Stimulated activated CD8-positive, alpha-beta memory T cell treated with anti-CD3 and anti-CD28 coated beads, Interleukin-4, amount 100 ng/mL, for 48 hours (primary cell): ENCODE data around the gene SPG21.

Experiments used
- DNase-seq: peaks from one replicate; pipeline ENCODE4 v3.0.0-alpha.2; 2020

The SPG21 gene

DNA sequence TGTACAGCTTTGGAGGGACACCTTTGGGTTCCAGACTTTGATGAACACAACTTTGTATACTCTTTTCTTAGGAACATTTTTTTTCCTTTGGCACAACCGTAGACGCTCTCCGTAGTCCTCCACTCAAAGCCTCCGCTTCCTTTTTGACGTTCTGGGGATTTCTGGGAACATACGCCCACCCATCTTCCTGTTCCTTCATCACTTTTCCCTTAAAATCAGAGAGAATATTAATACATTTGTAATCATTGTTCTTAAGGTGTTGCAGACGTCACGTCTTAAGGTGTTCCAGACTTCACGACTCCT lies 405 bp upstream of the SPG21 start:
- DNase-seq = no peak

DNA sequence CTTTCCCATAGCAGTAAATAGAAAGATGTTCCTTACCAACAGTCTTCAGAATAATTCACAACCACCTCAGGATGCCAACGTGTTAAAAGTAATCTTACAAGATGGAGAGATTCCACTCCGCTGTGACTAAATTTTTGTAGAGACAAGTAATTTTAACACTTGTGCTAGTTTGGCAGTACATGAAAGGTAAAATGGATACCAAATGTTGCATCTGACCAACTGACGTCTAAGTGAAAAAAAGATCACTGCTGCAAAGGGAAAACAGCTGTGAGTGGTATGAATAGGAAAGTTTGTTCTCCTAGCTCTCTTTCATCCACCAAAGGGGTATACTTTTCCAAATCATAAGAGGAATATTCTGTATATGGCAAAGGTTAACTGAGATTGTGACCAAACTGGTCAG lies 2.6 kb downstream of the SPG21 start:
- no peak for DNase-seq

DNA sequence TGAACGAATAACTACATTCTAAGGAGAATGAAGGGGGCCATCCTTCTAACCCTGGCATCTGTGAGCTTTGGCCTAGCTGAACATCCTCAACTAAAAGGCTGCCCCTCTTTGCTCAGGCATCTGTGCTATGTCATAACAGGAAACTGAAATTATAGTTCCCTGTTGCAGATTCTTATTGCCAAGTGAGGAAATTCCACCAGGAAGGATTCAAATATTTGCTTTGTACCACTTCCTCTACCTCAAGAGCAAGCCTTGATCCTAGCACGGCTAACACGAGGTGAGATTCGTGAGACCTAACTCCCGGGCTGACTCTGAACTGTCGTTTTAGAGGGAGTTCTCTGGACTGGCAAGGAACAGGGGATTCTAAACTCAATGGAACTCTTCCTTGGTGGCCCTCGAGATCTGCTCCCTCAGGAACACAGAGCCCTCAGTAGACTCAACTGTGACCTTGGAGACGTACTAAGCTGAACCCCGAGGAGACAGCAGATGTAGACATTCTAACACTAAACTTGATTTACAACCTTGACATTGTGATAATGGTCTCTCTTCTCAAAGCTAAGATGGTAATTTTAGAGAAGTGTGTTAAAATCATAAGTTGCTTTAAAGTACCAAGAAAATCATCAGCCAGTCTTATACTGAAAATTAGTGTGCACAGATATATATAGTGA lies 4.2 kb downstream of the SPG21 start:
- no peak for DNase-seq

DNA sequence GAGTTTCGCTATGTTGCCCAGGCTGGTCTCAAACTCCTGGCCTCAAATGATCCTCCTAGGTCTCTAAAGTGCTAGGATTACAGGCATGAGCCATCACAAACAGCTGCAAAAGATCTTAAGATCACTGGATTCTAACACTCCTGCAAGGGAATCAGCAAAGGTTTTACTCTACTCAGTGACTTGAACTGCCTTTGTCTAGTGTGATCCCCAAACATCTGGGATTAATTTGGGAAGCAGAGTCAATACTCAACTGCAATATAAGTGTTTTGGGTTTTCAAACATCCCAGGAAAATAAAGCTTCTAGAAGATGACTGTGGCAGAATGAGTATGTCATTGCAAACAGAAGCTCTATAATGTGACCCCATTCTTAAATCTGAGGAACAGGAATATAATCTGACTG lies 7.2 kb downstream of the SPG21 start:
- DNase-seq = no peak

DNA sequence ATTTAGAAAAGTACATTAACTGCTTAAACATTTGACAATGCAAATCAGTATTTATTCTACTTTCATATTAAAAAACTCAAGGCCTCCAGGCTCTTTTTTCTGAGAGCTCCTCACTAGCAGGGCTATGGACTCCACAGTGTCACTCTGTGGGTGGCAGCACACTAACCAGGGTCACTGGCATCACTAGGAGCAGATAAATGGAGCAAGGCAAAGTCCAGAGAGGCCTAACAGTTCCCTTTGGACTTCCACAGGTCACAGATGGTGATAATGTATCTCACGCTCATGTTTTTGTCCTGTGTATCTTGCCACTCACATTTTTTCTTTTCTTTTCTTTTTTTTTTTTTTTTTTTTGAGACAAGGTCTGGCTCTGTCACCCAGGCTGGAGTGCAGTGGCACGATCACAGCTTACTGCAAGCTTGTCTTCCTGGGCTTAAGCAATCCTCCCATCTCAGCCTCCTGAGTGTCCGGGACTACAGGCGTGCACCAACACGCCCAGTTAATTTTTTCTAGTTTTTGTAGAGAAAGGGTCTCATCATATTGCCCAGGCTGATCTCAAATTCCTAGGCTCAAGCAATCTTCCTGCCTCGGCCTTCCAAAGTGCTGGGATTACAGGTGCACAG lies 7.8 kb downstream of the SPG21 start:
- no peak for DNase-seq

DNA sequence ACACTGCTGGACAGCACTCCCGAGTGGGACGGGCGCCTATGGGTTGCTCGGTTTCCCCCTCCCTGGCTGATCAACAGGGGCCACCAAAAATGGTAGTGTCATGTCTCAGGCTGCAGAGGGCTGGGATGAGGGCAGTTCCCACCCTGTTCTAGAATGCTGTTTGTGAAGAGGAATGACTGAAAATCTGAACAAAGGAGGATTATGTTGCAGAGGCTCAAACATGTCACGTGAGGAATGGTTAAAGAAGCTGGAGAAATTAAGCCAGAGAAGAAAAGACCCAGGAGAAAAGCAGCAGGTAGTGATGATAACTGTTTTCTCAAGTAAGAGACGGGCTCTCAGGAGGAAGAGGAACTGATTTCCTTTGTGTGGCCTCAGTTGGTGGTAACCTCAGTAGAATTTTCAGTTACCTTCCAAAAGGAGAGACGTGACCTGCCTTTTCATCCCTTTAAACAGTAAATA lies 10.4 kb downstream of the SPG21 start:
- no peak for DNase-seq

DNA sequence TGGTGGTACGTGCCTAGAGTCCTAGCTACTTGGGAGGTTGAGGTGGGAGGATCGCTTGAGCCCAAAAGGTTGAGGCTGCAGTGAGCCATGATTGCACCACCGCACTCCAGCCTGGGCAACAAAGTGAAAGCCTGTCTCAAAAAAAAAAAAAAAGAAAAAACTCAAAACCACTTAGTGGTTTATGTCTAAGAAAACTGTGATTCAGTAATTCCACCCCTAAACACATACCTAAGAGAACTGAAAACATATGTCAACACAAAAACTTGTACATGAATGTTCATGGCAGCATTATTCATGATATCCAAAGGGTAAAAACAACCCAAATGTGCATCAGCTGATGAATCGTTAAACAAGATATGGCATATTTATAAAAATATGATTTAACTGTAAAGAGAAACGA lies 14.3 kb downstream of the SPG21 start:
- DNase-seq = no peak

DNA sequence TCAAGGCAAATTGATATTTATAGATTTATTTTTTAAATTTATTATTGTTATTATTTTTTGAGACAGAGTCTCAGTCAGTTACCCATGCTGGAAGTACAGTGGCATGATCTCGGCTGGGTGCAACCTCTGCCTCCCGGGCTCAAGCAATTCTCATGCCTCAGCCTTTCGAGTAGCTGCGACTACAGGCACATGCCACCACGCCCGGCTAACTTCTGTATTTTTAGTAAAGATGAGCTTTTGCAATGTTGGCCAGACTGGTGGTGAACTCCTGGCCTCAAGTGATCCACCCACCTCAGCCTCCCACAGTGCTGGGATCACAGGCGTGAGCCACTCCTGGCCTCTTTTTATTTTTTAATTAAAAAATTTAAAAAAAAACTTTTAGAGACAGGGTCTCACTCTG lies 19.0 kb downstream of the SPG21 start:
- DNase-seq = no peak

DNA sequence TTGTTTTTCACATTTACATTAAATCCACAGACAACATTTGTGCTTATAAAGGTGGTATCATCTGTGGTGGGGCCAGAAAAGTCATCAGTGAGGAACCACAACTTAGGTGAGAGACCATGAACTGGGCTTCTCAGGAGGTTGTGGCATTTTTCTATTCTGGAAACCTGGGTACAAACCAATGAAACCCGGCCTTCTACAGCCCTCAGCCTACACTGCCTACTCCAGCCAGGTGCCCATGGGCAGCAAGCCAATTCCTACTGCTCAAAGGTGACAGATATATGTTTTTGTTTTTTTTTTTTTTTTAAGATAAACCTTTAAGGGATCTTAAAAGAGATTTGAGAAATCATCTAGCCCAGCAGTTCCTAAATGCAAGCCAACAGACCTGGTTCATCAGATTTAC lies 20.3 kb downstream of the SPG21 start:
- no peak for DNase-seq

DNA sequence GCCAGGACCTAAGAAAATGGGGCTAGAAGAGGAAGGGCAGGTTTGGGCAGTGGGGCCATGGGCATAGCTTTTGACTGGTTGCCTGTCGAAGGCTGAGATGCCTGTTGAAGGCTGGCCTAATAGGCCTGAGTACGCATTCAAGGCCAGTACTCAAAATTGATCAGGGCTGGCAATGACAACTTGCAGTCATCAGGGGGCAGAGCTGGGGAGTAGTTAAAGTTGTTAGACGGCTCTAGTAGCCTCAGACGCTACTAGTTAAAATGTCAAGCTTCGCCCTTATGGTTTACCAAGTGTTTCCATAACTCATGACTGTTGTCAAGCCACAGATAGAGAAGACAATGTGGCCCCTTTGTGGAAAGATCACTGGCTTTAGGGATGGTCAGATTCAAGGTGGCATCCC lies 28.7 kb downstream of the SPG21 start:
- no peak for DNase-seq

DNA sequence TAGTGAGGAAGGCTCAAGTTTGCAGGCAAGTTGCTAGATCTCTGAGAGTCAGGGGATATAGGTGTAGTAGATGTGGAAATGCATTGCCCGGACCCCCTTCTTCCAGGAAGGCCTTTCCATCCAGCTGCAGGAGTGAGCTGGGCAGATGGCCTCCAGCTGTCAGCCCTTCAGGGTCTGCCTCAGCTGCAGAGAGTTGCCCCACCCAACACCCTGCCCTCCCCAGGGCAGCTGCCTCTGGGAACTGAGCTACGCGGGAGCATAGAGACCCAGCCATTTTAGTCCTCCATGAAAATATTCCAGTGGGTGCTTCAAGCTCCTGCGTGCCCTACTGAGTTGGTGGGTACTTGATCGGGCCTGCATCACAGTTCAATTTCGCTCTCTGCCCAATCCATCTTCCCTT lies 29.6 kb downstream of the SPG21 start:
- no peak for DNase-seq

DNA sequence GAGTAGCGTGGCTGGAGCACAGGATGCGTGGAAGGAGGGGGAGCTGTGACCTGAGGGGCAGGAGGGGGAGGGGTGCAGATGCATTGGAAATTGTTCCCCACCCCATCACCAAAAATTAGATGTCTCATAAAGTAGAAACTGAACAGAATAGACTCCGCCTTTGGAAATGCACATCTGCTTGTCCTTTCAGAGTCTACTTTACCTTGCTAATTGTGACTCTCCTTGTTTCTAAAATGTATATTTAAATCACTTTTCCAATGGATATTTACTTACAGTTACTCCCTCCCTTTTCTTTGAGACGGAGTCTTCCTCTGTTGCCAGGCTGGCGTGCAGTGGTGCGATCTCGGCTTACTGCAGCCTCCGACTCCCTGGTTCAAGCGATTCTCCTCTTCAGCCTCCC lies 30.6 kb downstream of the SPG21 start:
- DNase-seq = no peak

DNA sequence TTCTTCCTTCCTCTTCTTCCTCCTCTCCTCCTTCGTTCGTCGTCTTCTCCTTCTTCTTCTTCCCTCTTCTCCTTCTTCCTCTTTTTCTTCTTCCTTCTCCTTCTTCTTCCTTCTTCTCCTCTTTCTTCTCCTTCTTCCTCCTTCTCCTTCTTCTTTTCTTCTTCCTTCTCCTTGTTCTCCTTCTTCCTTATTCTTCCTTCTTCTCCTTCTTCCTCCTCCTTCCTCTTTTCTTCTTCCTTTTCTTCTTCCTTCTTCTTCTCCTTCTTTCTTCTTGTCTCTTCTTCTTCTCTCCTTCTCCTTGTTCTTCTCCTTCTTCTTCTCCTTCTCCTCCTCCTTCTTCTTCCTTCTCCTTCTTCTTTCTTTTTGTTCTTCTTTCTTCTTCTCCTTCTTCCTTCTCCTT lies 35.3 kb downstream of the SPG21 start:
- DNase-seq = no peak

DNA sequence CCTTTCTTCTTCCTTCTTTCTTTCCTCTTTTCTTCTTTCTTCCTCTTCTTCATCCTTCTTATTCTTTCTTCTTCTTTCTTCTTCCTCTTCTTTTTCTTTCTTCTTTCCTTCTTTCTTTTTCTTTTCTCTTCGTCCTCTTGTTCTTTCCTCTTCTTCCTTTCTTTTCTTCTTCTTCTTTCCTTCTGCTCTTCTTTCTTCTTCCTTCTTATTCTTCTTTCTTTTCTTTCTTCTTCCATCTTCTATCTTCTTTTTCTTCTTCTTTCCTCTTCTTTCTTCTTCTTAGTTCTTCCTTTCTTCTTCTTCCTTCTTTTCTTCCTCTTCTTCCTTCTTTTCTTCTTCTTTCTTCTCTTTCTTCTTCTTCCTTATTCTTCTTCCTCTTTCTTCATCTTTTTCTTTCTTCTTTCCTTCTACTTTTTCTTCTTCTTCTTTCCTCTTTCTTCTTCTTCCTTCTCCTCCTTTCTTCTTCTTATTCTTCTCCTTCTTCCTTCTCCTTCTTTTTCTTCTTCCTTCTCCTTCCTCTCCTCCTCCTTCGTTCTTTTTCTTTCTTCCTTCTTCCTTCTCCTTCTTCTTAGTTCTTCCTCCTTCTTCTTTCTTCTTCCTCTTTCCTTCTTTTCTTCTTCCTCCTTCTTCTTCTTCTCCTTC lies 37.8 kb downstream of the SPG21 start:
- no peak for DNase-seq

DNA sequence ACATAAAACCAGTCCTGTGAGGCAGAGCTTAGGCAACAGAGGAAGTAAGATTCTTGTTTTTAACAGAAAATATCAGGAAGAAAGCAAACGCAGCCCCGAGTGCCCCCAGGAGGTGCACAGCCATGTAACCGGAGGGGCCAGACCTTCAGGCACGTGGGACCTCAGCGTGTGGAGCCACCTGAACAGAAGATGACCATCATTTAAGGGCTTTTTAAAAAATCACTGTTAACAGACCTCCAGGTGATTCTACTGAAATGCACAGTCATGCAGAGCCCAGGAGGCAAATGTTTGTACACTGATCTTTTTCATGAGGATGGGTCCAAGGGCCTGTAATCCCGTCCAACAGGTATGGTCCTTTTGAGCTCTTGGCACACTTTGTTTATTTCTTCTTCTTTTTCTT lies 38.8 kb downstream of the SPG21 start:
- no peak for DNase-seq

DNA sequence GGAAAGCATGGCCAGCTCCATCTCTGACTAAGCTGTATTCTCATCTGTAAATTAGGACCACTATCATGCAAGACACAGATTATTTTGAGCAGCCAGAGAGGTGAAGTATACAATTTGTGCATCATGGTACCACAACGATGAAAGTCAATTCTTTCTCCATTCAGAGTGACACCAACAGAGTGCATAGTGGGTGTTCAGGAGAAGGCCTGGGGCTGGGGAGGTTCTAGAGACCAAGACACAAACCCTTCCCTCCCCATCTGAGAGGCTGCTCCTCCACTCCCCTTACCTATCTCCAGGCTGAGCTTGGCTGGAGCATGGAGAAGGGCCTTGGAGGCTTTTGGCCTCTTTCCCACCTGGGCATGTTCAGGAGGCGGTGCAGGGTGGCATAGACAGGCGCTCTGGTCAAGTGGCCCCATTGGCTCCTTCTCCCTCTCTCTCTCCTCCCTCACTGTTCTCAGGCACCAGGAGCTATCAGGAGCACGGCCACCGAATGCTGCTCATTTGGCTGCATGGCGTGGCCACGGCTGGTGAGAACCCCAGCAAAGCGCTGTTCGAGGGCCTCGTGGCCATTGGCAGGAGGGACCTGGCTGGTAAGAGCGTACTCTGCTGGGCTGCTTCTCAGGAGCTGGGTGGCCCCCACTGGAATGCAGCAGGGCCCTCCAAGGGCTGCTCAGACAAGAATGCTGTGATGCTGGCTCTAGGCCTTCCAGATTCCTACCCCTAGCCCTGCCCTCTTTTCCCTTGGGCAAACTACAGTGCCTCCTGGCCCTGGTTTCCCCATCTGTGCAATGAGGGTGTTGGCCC lies 40.1 kb downstream of the SPG21 start:
- no peak for DNase-seq

DNA sequence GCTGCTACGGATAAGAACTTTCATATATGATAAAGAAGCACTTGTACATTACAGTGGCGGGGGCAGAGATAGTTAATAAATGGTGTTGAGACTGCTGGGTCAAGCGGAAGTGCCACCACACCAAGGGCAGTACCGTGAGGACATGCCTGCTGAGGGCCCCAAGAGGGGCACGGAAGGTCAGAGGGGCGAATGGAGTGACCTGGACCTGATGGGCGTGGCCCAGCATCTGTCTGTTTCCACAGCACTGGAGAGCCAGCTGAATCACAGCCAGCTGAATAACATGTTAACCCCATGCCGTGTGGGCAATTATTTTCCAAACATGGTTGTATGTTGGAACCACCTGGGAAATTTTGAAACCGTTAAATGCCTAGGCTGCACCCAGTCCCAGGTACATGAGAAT lies 40.8 kb downstream of the SPG21 start:
- no peak for DNase-seq

DNA sequence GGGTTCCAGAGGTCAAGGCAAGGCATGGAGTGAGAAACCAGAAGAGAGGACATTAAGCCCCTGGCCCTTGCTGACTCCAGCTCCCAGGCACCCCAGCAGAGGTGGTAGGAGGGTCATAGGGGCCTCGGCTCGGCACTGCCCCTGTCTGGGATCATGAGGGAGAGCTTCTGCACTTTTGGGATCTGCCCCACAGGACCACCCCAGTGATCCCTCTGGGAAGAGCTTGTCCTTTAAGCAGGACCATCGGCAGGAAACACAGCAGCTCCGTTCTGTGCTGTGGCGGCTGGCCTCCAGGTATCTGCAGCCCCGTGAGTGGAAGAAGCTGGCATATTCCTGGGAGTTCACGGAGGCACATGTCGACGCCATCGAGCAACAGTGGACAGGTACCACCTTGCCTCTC lies 42.5 kb downstream of the SPG21 start:
- no peak for DNase-seq

DNA sequence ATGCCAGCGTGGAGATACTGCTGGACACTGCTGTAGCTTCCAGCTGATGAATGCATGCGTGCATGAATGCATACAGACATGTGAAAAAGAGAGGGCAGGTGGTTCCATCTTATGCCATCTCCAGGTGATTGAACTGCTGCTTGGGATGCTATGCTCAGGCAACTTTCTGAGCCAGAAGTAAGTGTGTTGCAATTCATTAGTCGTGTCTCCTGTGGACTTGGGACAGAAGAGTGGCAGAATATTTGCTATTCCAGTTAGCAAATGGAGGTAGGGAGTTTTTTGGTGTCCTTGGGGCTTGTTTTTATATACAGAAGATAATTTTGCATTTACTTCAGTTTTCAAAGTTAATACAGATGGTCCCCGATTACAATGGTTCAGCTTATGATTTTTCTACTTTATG lies 44.8 kb downstream of the SPG21 start:
- DNase-seq = no peak

DNA sequence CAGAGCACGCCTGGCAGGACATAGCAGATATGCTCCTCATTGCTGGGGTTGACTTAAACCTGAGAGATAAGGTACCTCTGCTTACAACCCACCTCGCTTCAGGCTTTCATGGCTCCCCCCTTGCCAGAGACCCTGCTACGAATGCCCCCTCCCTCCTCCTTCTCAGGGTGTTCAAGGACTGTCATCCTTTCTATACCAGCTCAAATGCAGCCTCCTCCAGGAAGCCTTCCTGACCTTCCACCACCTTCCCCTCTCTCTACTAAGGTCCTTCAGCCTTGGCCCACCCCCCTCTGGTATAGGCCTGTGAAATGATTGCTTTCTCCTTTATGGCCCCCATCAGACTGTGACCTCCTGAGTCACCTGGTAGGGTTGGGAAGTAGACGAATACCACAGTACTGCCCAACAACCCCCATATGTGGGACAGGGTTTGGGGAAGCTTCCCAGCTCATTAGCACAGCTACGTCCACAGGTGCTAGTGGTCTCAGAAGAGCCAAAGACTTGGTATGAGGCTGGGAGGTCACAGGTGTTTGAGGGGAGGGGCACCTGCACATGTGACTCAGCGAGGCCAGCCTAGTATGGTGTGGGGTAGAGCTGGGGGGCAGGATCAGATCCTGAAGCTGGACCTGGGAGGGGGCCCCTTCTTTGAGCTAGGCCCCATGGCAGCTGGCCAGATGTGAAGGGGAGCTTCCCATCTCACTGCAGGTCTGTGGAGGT lies 46.0 kb downstream of the SPG21 start:
- no peak for DNase-seq

DNA sequence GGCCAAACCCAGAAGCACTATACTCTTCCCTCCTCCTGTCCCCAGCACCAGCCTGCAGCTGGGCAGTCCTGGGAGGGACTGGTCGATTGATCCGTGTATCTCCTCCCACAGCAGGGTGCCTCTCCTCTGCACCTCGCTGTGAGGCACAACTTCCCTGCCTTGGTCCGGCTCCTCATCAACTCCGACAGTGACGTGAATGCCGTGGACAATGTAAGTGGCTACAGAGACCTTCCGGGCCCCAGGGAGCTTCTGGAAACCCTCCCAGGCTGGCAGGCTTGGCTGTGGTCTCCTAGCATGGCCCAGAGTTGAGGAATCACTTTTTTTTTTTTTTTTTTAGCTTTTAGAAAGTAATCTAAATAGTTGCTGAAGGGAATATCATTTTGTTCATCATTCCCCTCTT lies 47.4 kb downstream of the SPG21 start:
- DNase-seq = no peak

DNA sequence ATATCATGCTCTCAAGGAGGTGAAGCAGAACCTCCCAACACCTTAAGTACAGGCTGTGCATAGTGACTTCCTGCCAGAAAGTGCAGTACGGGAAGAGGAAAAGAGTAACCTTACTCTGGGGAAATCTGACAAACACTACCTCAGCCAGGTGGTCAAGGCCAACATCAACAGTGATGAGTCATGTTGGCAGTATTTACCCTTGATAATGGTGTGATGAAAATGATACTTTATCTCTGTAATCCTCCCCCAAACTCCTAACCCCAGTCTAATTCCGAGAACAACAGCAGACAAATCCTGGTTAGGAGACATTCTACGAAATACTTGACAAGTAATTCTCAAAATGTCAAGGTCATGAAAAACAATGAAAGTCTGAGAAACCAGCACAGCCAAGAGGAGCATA lies 51.5 kb downstream of the SPG21 start:
- no peak for DNase-seq

DNA sequence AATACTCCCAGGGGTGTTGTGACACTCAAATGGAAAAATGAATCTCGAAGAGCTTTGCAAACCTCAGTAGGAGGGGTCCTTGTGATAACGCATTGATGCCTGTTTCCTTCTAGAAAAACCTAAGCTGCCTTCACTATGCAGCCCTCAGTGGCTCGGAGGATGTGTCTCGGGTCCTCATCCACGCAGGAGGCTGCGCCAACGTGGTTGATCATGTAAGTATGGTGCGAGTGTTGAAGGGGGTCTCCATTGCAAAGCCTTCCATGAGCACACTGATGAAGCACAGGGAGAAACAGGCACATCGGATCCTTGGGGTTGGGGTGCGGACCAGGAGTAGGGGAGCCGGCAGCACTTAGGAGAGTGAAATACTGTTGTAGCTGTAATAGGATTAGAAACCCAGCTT lies 55.7 kb downstream of the SPG21 start:
- DNase-seq = no peak
